Endothelial cell of umbilical vein (primary cell): ENCODE measurements around the gene THUMPD2. TPM values are rescaled to one million over a fixed set of nuclear protein-coding genes. Genes with fewer than 3 reads are reported as not detected.

Experiments used
- BruUV-seq: library from RNA; stranded (reverse); fragments of 400-500 nt; replicated peaks from 2 replicates; lab custom pipeline; 2021; lab: Mats Ljungman, UMichigan
- CTCF ChIA-PET: fragments of 300-600, 350-600 bp; sonication (Branson Sonifier 250); formaldehyde crosslinking; loops from one replicate; lab custom pipeline; 2021; ENCODE audit warnings: antibody characterized with exemption, inconsistent platforms; lab: Charles Lee
- POLR2A ChIA-PET: fragments of 300-600, 350-600 bp; sonication (Branson Sonifier 250); formaldehyde crosslinking; loops from one replicate; lab custom pipeline; 2021; ENCODE audit warnings: antibody characterized with exemption, inconsistent platforms; lab: Charles Lee
- DNase-seq: peaks from one replicate; pipeline ENCODE4 v3.0.0-alpha.2; 2011; ENCODE audit warnings: low read depth, low spot score
- FAIRE-seq: peaks from 2 replicates; lab custom pipeline; 2011; peaks lifted over from hg19 to GRCh38; lab: Jason Lieb, UNC
- H2AFZ ChIP-seq: 2 replicates; pipeline ENCODE4 v1.6.0; 2012; ENCODE audit warnings: low read depth, low read length, control low read depth, inconsistent platforms
- H3K27ac ChIP-seq: 2 replicates; pipeline ENCODE4 v1.5.1; 2011; ENCODE audit warnings: low read depth, mild to moderate bottlenecking, control low read depth, low read length, moderate library complexity; ENCODE audit not compliant: insufficient read depth
- H3K27me3 ChIP-seq, 2 experiments: 2 replicates each; pipeline versions ENCODE4 v1.6.0 to v1.6.1; 2011; ENCODE audit warnings: low read length in 2 of 2, mixed read lengths in 1 of 2; ENCODE audit not compliant: control insufficient read depth in 2 of 2, insufficient read depth in 2 of 2
- H3K36me3 ChIP-seq, 2 experiments: 2 replicates in 1 of 2; 3 replicates in 1 of 2; pipeline ENCODE4 v1.5.1; 2011; ENCODE audit warnings: low read length in 2 of 2, mild to moderate bottlenecking in 1 of 2, moderate library complexity in 1 of 2; ENCODE audit not compliant: control insufficient read depth in 2 of 2, insufficient read depth in 2 of 2; ENCODE audit errors: extremely low read depth in 1 of 2
- H3K4me1 ChIP-seq: 3 replicates; pipeline ENCODE4 v1.5.1; 2011; ENCODE audit warnings: mild to moderate bottlenecking, low read length; ENCODE audit not compliant: control insufficient read depth, insufficient read depth; ENCODE audit errors: extremely low read depth
- H3K4me2 ChIP-seq: 2 replicates; pipeline ENCODE4 v1.6.1; 2011; ENCODE audit warnings: low read length, control low read depth, mixed read lengths; ENCODE audit not compliant: insufficient read depth
- H3K4me3 ChIP-seq, 3 experiments: fragments of 200-600 bp in 1 of 3; sonication (generic), shearing (Covaris generic) in 1 of 3; replicated peaks in 1 of 3; 2 replicates each; pipeline ENCODE4 v1.5.1; 2011 to 2016; ENCODE audit warnings: control low read depth in 3 of 3, low read length in 3 of 3, mild to moderate bottlenecking in 2 of 3, inconsistent platforms in 1 of 3, low read depth in 1 of 3, moderate library complexity in 1 of 3; ENCODE audit not compliant: insufficient read depth in 1 of 3
- H3K79me2 ChIP-seq: 2 replicates; pipeline ENCODE4 v1.6.0; 2012; ENCODE audit warnings: low read length, inconsistent platforms; ENCODE audit not compliant: control insufficient read depth, insufficient read depth
- H3K9ac ChIP-seq: replicated peaks from 2 replicates; pipeline ENCODE3; 2011; ENCODE audit warnings: low read length, control low read depth; ENCODE audit not compliant: insufficient read depth; ENCODE audit errors: extremely low read depth
- H3K9me1 ChIP-seq: replicated peaks from 3 replicates; pipeline ENCODE4 v1.6.0; 2011; ENCODE audit warnings: mild to moderate bottlenecking, low read length; ENCODE audit not compliant: control insufficient read depth, insufficient read depth; ENCODE audit errors: extremely low read depth
- H3K9me3 ChIP-seq: replicated peaks from 2 replicates; pipeline ENCODE4 v1.5.1; 2012; ENCODE audit warnings: low read length, inconsistent platforms; ENCODE audit not compliant: control insufficient read depth, insufficient read depth
- H4K20me1 ChIP-seq: replicated peaks from 2 replicates; pipeline ENCODE3; 2011; ENCODE audit warnings: mild to moderate bottlenecking, low read length; ENCODE audit not compliant: control insufficient read depth, insufficient read depth; ENCODE audit errors: extremely low read depth
- FOS ChIP-seq: IDR thresholded peaks from 2 replicates; pipeline ENCODE4 v1.6.1; 2011; ENCODE audit warnings: mild to moderate bottlenecking, low read length, moderate library complexity, borderline replicate concordance; ENCODE audit not compliant: insufficient read depth
- JUN ChIP-seq: IDR thresholded peaks from 2 replicates; pipeline ENCODE4 v1.6.1; 2011; ENCODE audit warnings: borderline replicate concordance, low read depth; ENCODE audit not compliant: insufficient read length, insufficient read depth
- POLR2A ChIP-seq: IDR thresholded peaks from 2 replicates; pipeline ENCODE4 v1.6.1; 2012; ENCODE audit warnings: low read depth, mild to moderate bottlenecking, control low read depth, low read length
- POLR2AphosphoS5 ChIP-seq: IDR thresholded peaks from 2 replicates; pipeline ENCODE4 v1.6.1; 2012; ENCODE audit warnings: low read depth, mild to moderate bottlenecking, control low read depth, low read length, moderate library complexity; ENCODE audit not compliant: insufficient read depth
- dilution Hi-C: fragments of 300-500 bp; cut with MboI; formaldehyde crosslinking; loops from one replicate; pipeline ENCODE4 v1.15.0; 2019; ENCODE audit warnings: low sequenced_read_pairs; ENCODE audit not compliant: extremely low pct_ligation_motif_present
- intact Hi-C: fragments of 100-400 bp; cut with micrococcal nuclease; formaldehyde crosslinking; loops from one replicate; pipeline ENCODE4 v1.10.0; 2022
- polyA plus RNA-seq, 4 experiments: library from polyadenylated mRNA; depleted of rRNA in 3 of 4; stranded (reverse) in 3 of 4; unstranded in 1 of 4; fragments of >200 nt; gene quantifications; 2 replicates each; pipeline versions ENCODE4 v1.2.1 to v1.2.3, GENCODE V29; 2011 to 2012; ENCODE audit warnings: missing spikeins in 1 of 4
- total RNA-seq: library from RNA; stranded (reverse); gene quantifications from 2 replicates; pipeline ENCODE4 v1.2.3, GENCODE V29; 2021

THUMPD2 gene
- total and polyA plus RNA-seq, 2 donors (not counting 3 experiments of a cell fraction or from before 2014, with no cell fraction given): 4.3 to 8.2 TPM

- POLR2A ChIA-PET: no interaction called here
Measured at GRCh38 chr2:39705638-39706037, 73.4 kb downstream of the THUMPD2 start.

GRCh38 chr2:39704540-39704939, 74.5 kb downstream of the THUMPD2 start:
- Histone ChIP-seq H3K27ac (no peak overlapping the region), H3K4me1 (no peaks in the 10 kb centered on the region), H3K9ac (no peak overlapping the region), H3K27me3 (peaks cover 4 to 12% of the 10 kb centered on the region in 2 experiments), H3K9me3 (no peaks in the 10 kb centered on the region), H2AFZ (no peak overlapping the region), H3K79me2 (no peaks in the 10 kb centered on the region), H3K4me2 (no peak overlapping the region), H4K20me1 (no peaks in the 10 kb centered on the region), H3K4me3 (no peak overlapping the region), H3K36me3 (no peaks in the 10 kb centered on the region), H3K9me1 (no peaks in the 10 kb centered on the region)
- TF ChIP-seq POLR2AphosphoS5: no peak
- BruUV-seq: no TSS peak
- FAIRE-seq (no peak), DNase-seq (no peak)
- dilution Hi-C loops (no loop called here), intact Hi-C loops (no loop called here)
- ChIA-PET CTCF (interaction anchor here (0.7 to 1.2 kb wide), 3 partner anchors 8 to 263 kb away, joined by 3 to 11 read pairs (median 5); no protein-coding TSS in a partner anchor), POLR2A (no interaction called here)

More at GRCh38 chr2:39705638-39706037, 73.4 kb downstream of the THUMPD2 start:
- DNase-seq: no peak
- BruUV-seq: no TSS peak
- FAIRE-seq: no peak
- Histone ChIP-seq H3K9ac (no peak overlapping the region), H3K27me3 (peaks cover 4 to 12% of the 10 kb centered on the region in 2 experiments), H3K27ac (no peak overlapping the region), H3K4me1 (no peaks in the 10 kb centered on the region), H3K9me3 (no peaks in the 10 kb centered on the region), H2AFZ (no peak overlapping the region), H4K20me1 (no peaks in the 10 kb centered on the region), H3K9me1 (no peaks in the 10 kb centered on the region), H3K36me3 (no peaks in the 10 kb centered on the region), H3K79me2 (no peaks in the 10 kb centered on the region), H3K4me3 (no peak overlapping the region), H3K4me2 (no peak overlapping the region)
- dilution Hi-C loops: no loop called here
- no peak for TF ChIP-seq JUN
- TF ChIP-seq FOS: no peak
- no peak for TF ChIP-seq POLR2A
- no peak for TF ChIP-seq POLR2AphosphoS5
- intact Hi-C loops: no loop called here
- CTCF ChIA-PET: interaction anchor here (1.2 to 1.5 kb wide), 2 partner anchors 9 to 111 kb away, joined by 3 to 11 read pairs; no protein-coding TSS in a partner anchor
